Vagina (tissue), 2 donors: Measurements from ENCODE around the gene KDM2A.

Experiments
- POLR2A ChIP-seq, 2 donors: fragments of 450-650 bp; IDR thresholded peaks; one replicate each; pipeline ENCODE4 v1.6.1; 2017; ENCODE audit warnings: antibody characterized with exemption in 2 of 2, mild to moderate bottlenecking in 2 of 2, moderate library complexity in 2 of 2
- TF ChIP-seq, protein P1 (sequence below), 3 experiments: fragments of 450-650 bp in 2 of 3; fragments of 200-600 bp in 1 of 3; sonication (generic) in 1 of 3; IDR thresholded peaks; one replicate each; pipeline ENCODE4 v1.5.1; 2017 to 2019; ENCODE audit warnings: antibody characterized with exemption in 3 of 3, mild to moderate bottlenecking in 2 of 3, moderate library complexity in 2 of 3

GRCh38 chr11:67252831-67253239 is 133.8 kb downstream of the KDM2A start:
- TF ChIP-seq, protein P1, sequence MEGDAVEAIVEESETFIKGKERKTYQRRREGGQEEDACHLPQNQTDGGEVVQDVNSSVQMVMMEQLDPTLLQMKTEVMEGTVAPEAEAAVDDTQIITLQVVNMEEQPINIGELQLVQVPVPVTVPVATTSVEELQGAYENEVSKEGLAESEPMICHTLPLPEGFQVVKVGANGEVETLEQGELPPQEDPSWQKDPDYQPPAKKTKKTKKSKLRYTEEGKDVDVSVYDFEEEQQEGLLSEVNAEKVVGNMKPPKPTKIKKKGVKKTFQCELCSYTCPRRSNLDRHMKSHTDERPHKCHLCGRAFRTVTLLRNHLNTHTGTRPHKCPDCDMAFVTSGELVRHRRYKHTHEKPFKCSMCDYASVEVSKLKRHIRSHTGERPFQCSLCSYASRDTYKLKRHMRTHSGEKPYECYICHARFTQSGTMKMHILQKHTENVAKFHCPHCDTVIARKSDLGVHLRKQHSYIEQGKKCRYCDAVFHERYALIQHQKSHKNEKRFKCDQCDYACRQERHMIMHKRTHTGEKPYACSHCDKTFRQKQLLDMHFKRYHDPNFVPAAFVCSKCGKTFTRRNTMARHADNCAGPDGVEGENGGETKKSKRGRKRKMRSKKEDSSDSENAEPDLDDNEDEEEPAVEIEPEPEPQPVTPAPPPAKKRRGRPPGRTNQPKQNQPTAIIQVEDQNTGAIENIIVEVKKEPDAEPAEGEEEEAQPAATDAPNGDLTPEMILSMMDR (IDR thresholded peaks at IDR 0.05) = no peak
- TF ChIP-seq POLR2A (IDR thresholded peaks at IDR 0.05) = no peak
